ENCODE results near the gene TSPEAR.
"Not testable (repeated sequence)": the region's sequence is repeated elsewhere in the genome, so short reads cannot be mapped to it uniquely, and the experiment has no call there.

GRCh38 chr21:44591801-44592130 is 119.6 kb downstream of the TSPEAR start:
- not testable (repeated sequence) for TF ChIP-seq NRF1 (IDR thresholded peaks at IDR 0.05; ENCODE audit: low read depth, low read length); IRF3 (IDR thresholded peaks at IDR 0.05; ENCODE audit: low read depth, low read length); SIN3A (IDR thresholded peaks at IDR 0.05; ENCODE audit: borderline replicate concordance, low read depth, low read length); MEF2A (IDR thresholded peaks at IDR 0.05; ENCODE audit: borderline replicate concordance, low read depth); USF1 (IDR thresholded peaks at IDR 0.05; ENCODE audit: borderline replicate concordance, low read depth); POLR2AphosphoS5 (IDR thresholded peaks at IDR 0.05; ENCODE audit: low read depth, low read length); YY1 (IDR thresholded peaks at IDR 0.05; ENCODE audit: low read depth); RCOR1 (IDR thresholded peaks at IDR 0.05; ENCODE audit: low read length); FOXJ3 (CRISPR knock-in tag; IDR thresholded peaks at IDR 0.05); RFX5 (IDR thresholded peaks at IDR 0.05; ENCODE audit: low read length); MAX (IDR thresholded peaks at IDR 0.05; ENCODE audit: low read depth); RAD21 (IDR thresholded peaks at IDR 0.05; ENCODE audit: low read length)
- TF ChIP-seq, protein P1, sequence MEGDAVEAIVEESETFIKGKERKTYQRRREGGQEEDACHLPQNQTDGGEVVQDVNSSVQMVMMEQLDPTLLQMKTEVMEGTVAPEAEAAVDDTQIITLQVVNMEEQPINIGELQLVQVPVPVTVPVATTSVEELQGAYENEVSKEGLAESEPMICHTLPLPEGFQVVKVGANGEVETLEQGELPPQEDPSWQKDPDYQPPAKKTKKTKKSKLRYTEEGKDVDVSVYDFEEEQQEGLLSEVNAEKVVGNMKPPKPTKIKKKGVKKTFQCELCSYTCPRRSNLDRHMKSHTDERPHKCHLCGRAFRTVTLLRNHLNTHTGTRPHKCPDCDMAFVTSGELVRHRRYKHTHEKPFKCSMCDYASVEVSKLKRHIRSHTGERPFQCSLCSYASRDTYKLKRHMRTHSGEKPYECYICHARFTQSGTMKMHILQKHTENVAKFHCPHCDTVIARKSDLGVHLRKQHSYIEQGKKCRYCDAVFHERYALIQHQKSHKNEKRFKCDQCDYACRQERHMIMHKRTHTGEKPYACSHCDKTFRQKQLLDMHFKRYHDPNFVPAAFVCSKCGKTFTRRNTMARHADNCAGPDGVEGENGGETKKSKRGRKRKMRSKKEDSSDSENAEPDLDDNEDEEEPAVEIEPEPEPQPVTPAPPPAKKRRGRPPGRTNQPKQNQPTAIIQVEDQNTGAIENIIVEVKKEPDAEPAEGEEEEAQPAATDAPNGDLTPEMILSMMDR (IDR thresholded peaks at IDR 0.05): not testable (repeated sequence)
- TF ChIP-seq, protein P2, sequence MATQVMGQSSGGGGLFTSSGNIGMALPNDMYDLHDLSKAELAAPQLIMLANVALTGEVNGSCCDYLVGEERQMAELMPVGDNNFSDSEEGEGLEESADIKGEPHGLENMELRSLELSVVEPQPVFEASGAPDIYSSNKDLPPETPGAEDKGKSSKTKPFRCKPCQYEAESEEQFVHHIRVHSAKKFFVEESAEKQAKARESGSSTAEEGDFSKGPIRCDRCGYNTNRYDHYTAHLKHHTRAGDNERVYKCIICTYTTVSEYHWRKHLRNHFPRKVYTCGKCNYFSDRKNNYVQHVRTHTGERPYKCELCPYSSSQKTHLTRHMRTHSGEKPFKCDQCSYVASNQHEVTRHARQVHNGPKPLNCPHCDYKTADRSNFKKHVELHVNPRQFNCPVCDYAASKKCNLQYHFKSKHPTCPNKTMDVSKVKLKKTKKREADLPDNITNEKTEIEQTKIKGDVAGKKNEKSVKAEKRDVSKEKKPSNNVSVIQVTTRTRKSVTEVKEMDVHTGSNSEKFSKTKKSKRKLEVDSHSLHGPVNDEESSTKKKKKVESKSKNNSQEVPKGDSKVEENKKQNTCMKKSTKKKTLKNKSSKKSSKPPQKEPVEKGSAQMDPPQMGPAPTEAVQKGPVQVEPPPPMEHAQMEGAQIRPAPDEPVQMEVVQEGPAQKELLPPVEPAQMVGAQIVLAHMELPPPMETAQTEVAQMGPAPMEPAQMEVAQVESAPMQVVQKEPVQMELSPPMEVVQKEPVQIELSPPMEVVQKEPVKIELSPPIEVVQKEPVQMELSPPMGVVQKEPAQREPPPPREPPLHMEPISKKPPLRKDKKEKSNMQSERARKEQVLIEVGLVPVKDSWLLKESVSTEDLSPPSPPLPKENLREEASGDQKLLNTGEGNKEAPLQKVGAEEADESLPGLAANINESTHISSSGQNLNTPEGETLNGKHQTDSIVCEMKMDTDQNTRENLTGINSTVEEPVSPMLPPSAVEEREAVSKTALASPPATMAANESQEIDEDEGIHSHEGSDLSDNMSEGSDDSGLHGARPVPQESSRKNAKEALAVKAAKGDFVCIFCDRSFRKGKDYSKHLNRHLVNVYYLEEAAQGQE (IDR thresholded peaks at IDR 0.05; ENCODE audit: low read depth, low read length): not testable (repeated sequence)

All from SK-N-SH (cell line).